ENCODE results near the gene TRAF5.

Gene TRAF5

GRCh38 chr1:211340622-211341507 is 14.2 kb downstream of the TRAF5 start:
- CTCF ChIA-PET = interaction anchor here (0.8 to 14.1 kb wide), 6 partner anchors 8 to 174 kb away, joined by 3 to 170 read pairs (median 4); partner anchors contain the start of gene TRAF5
- TF ChIP-seq CTCF (IDR thresholded peaks at IDR 0.05; ENCODE audit: control extremely low read depth, extremely low read depth, low read depth, missing control alignments) = no peak
- DNase-seq (ENCODE audit: extremely low spot score) = no peak
- POLR2A ChIA-PET = no interaction called here

- POLR2A ChIA-PET = no interaction called here
- DNase-seq (ENCODE audit: extremely low spot score) = no peak
- CTCF ChIA-PET = interaction anchor here (14.1 kb wide), 1 partner anchor 17 kb away, joined by 170 read pairs; the partner anchor contains the start of gene TRAF5
- TF ChIP-seq CTCF (IDR thresholded peaks at IDR 0.05; ENCODE audit: control extremely low read depth, extremely low read depth, low read depth, missing control alignments) = no peak
Measured at GRCh38 chr1:211341999-211342398, 15.4 kb downstream of the TRAF5 start.

- POLR2A ChIA-PET = no interaction called here
- no peak for DNase-seq (ENCODE audit: extremely low spot score)
- no peak for TF ChIP-seq CTCF (IDR thresholded peaks at IDR 0.05; ENCODE audit: control extremely low read depth, extremely low read depth, low read depth, missing control alignments)
- CTCF ChIA-PET = interaction anchor here (0.9 to 14.1 kb wide), 5 partner anchors 10 to 133 kb away, joined by 3 to 170 read pairs (median 3); partner anchors contain the start of gene TRAF5
Measured at GRCh38 chr1:211343607-211344006, 17.0 kb downstream of the TRAF5 start.

- TF ChIP-seq CTCF (IDR thresholded peaks at IDR 0.05; ENCODE audit: control extremely low read depth, extremely low read depth, low read depth, missing control alignments) = no peak
Measured at GRCh38 chr1:211344152-211344618, 17.6 kb downstream of the TRAF5 start.

GRCh38 chr1:211345719-211346118 is 19.1 kb downstream of the TRAF5 start:
- TF ChIP-seq CTCF (IDR thresholded peaks at IDR 0.05; ENCODE audit: control extremely low read depth, extremely low read depth, low read depth, missing control alignments) = no peak
- POLR2A ChIA-PET = no interaction called here
- no peak for DNase-seq (ENCODE audit: extremely low spot score)
- CTCF ChIA-PET = interaction anchor here (1.4 to 14.1 kb wide), 3 partner anchors 10 to 20 kb away, joined by 4 to 170 read pairs (median 5); partner anchors contain the start of gene TRAF5

More at GRCh38 chr1:211344152-211344618, 17.6 kb downstream of the TRAF5 start:
- POLR2A ChIA-PET = no interaction called here
- CTCF ChIA-PET = interaction anchor here (0.9 to 14.1 kb wide), 6 partner anchors 8 to 132 kb away, joined by 3 to 170 read pairs (median 4); partner anchors contain the start of gene TRAF5
- no peak for DNase-seq (ENCODE audit: extremely low spot score)

GRCh38 chr1:211347077-211347844 is 20.6 kb downstream of the TRAF5 start:
- DNase-seq (ENCODE audit: extremely low spot score) = no peak
- no peak for TF ChIP-seq CTCF (IDR thresholded peaks at IDR 0.05; ENCODE audit: control extremely low read depth, extremely low read depth, low read depth, missing control alignments)
- ChIA-PET POLR2A (no interaction called here), CTCF (interaction anchor here (0.7 to 2.2 kb wide), 7 partner anchors 8 to 129 kb away, joined by 3 to 8 read pairs (median 4); no protein-coding TSS in a partner anchor)
